Bronchial epithelial cell (primary cell): ENCODE results near the gene TRABD2B. TPM values are rescaled to one million over a fixed set of nuclear protein-coding genes. Genes with fewer than 3 reads are reported as not detected.

Experiments used
- DNase-seq: peaks from one replicate; pipeline ENCODE4 v3.0.0-alpha.2; 2010; ENCODE audit warnings: low read depth
- FAIRE-seq: peaks from 2 replicates; lab custom pipeline; 2011; peaks lifted over from hg19 to GRCh38; lab: Jason Lieb, UNC
- H3K27me3 ChIP-seq: 2 replicates; pipeline ENCODE4 v1.5.1; 2011; ENCODE audit warnings: low read length; ENCODE audit not compliant: control insufficient read depth, insufficient read depth
- H3K36me3 ChIP-seq: 2 replicates; pipeline ENCODE4 v1.5.1; 2011; ENCODE audit warnings: low read length; ENCODE audit not compliant: control insufficient read depth, insufficient read depth
- H3K4me3 ChIP-seq: 2 replicates; pipeline ENCODE4 v1.5.1; 2011; ENCODE audit warnings: mild to moderate bottlenecking, low read depth, low read length, control low read depth
- total RNA-seq: library from RNA; depleted of rRNA; stranded (reverse); fragments of >200 nt; gene quantifications from 2 replicates; pipeline ENCODE4 v1.2.1, GENCODE V29; 2014
- TF ChIP-seq, protein P1 (sequence below): IDR thresholded peaks from 2 replicates; pipeline ENCODE4 v1.5.1; 2011; ENCODE audit warnings: mild to moderate bottlenecking, moderate library complexity, low read length, control low read depth, inconsistent platforms; ENCODE audit not compliant: insufficient read depth, severe bottlenecking

The TRABD2B gene
- total RNA-seq, 1 donor from 2014 or later, result under 0.01 TPM

DNA sequence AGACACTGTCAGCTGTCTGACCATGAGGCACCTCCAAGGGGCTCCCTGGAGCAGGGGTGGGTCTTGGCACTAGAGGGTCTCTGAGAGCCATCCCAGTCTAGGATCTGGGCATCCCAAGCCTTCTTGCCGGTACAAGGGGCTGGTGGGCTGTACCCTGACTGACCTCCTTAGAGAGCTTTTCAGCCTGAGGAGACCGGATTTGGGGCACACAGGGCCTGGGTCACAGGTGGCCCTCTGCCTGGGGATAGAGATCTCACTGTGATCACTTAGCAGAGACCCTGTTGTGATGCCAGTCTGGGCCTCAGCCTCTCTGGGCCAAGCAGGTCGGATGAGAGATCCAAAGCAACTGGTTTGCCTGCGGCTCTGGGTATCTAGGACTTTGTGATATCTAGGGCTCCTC is 227.2 kb downstream of the TRABD2B start:
- FAIRE-seq, result no peak
- Histone ChIP-seq H3K4me3 (no peak overlapping the region), H3K36me3 (no peaks in the 10 kb centered on the region), H3K27me3 (no peaks in the 10 kb centered on the region)
- TF ChIP-seq, protein P1, sequence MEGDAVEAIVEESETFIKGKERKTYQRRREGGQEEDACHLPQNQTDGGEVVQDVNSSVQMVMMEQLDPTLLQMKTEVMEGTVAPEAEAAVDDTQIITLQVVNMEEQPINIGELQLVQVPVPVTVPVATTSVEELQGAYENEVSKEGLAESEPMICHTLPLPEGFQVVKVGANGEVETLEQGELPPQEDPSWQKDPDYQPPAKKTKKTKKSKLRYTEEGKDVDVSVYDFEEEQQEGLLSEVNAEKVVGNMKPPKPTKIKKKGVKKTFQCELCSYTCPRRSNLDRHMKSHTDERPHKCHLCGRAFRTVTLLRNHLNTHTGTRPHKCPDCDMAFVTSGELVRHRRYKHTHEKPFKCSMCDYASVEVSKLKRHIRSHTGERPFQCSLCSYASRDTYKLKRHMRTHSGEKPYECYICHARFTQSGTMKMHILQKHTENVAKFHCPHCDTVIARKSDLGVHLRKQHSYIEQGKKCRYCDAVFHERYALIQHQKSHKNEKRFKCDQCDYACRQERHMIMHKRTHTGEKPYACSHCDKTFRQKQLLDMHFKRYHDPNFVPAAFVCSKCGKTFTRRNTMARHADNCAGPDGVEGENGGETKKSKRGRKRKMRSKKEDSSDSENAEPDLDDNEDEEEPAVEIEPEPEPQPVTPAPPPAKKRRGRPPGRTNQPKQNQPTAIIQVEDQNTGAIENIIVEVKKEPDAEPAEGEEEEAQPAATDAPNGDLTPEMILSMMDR, result no peak
- no peak for DNase-seq

GRCh38 chr1:47769295-47769694 is 227.9 kb downstream of the TRABD2B start:
- FAIRE-seq (no peak), DNase-seq (no peak)
- no peaks in the 10 kb centered on the region for H3K36me3 ChIP-seq
- H3K4me3 ChIP-seq, result no peak overlapping the region
- no peaks in the 10 kb centered on the region for H3K27me3 ChIP-seq
- TF ChIP-seq, protein P1, result no peak

- no peaks in the 10 kb centered on the region for H3K27me3 ChIP-seq
- no peak for DNase-seq
- H3K4me3 ChIP-seq, result no peak overlapping the region
- H3K36me3 ChIP-seq, result no peaks in the 10 kb centered on the region
- FAIRE-seq, result no peak
- TF ChIP-seq, protein P1, result no peak
These were observed 229.5 kb downstream of the TRABD2B start for GRCh38 chr1:47767741-47768100.

DNA sequence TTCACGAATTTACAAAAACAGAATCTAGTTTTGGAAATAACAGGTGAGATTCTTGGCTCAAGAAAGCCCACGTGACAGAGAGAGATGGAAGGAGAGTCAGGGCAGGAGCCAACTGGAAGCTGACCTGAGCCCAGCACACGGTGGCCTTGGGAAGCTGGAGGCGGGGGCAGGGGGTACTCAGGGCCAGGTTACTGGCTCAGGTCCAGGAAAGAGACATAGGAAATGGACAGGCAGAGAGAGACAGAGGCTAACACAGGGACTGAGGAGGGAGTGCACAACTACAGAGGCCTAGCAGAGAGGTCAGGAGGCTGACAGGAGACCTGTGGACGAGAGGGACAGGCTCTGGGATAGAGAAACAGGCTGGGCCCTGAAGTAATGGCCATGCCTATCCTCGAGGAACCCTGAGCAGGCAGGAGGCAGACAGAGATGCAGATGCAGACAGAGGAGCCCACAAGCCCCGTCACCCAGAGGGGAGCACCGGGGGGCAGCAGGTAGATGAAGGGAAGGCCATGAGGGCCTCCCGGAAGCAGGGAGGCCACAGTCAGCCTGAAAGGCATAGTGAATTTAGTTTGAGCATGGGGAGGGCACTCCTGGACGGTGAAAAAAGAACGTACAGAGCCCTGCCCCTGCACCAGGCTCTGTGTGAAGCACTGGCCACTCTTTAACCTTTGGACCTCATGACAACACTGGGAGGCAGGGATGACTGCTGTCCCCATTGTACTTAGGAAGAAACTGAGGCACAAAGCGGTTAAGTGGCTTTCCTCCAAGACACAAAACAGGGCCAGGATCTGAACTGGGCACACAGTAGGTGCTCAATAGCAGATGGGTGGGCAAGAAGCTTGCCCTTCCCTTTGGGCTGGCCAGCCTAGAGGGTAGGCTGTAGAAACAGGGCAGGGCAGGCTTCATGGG is 230.1 kb downstream of the TRABD2B start:
- TF ChIP-seq, protein P1, result no peak

DNA sequence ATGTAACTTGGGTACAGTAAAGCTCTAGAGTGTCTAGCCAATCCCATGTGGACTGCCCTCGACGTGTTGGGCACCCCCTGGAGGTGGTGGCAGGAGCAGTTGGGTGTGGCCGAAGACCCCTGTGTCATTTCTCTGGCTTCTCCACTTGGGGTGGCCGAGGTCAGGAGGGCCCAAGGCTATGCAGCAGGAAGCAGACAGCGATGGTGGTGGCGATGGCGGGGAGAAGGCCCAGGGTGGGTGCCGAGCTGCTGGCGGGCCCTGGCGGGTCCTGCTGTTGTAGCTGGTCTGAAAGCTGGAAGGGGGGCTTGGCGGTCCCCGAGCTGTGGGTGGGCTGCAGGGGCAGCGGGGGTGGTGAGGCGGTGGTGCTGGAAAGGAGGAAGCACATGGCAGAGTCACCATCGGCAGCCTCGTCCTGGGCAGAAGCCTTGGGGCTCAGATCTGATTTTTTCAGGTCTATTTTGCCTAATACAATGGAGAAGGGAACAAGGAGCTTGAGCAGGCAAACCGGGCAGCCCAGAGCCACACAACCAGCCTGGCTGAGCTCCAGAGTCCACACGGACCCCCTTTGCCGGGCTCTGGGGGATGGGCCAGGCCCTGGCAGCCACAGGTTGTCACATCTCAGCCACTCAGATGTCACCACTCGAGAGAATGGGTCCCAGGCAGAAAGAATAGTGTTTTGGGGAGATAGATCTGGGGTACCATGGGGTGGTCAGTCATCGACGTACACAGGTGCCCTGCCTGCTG is 231.3 kb downstream of the TRABD2B start:
- TF ChIP-seq, protein P1, result no peak

More for the DNA sequence above, 230.1 kb downstream of the TRABD2B start:
- Histone ChIP-seq H3K36me3 (no peaks in the 10 kb centered on the region), H3K4me3 (no peak overlapping the region), H3K27me3 (no peaks in the 10 kb centered on the region)
- FAIRE-seq (no peak), DNase-seq (no peak)

More for the DNA sequence above, 231.3 kb downstream of the TRABD2B start:
- no peaks in the 10 kb centered on the region for H3K27me3 ChIP-seq
- FAIRE-seq (no peak), DNase-seq (no peak)
- no peak overlapping the region for H3K4me3 ChIP-seq
- H3K36me3 ChIP-seq, result no peaks in the 10 kb centered on the region
